Muscle layer of duodenum (tissue), 2 donors: Measurements from ENCODE around the gene NMRK2.

ENCODE experiments used
- H3K27ac ChIP-seq: one replicate; pipeline ENCODE4 v1.7.0; 2013; ENCODE audit warnings: mild to moderate bottlenecking, low read length
- H3K27me3 ChIP-seq: one replicate; pipeline ENCODE4 v1.7.0; 2013; ENCODE audit warnings: low read depth, mild to moderate bottlenecking, control low read depth, low read length
- H3K36me3 ChIP-seq, 2 donors: one replicate each; pipeline ENCODE4 v1.7.0; 2013; ENCODE audit warnings: low read length in 2 of 2, control low read depth in 1 of 2, mild to moderate bottlenecking in 1 of 2; ENCODE audit not compliant: insufficient read depth in 2 of 2, control insufficient read depth in 1 of 2
- H3K4me1 ChIP-seq, 2 donors: one replicate each; pipeline ENCODE4 v1.7.0; 2013; ENCODE audit warnings: low read length in 2 of 2, mild to moderate bottlenecking in 2 of 2, control low read depth in 1 of 2, moderate library complexity in 1 of 2; ENCODE audit not compliant: insufficient read depth in 2 of 2, control insufficient read depth in 1 of 2
- H3K4me3 ChIP-seq, 2 donors: one replicate each; pipeline ENCODE4 v1.7.0; 2013; ENCODE audit warnings: low read length in 2 of 2, low read depth in 1 of 2, mild to moderate bottlenecking in 1 of 2
- H3K9me3 ChIP-seq, 2 donors: one replicate each; pipeline ENCODE4 v1.7.0; 2013; ENCODE audit warnings: low read length in 2 of 2, control low read depth in 1 of 2, mild to moderate bottlenecking in 1 of 2; ENCODE audit not compliant: control insufficient read depth in 1 of 2
- donor health status: healthy.

The NMRK2 gene

DNA sequence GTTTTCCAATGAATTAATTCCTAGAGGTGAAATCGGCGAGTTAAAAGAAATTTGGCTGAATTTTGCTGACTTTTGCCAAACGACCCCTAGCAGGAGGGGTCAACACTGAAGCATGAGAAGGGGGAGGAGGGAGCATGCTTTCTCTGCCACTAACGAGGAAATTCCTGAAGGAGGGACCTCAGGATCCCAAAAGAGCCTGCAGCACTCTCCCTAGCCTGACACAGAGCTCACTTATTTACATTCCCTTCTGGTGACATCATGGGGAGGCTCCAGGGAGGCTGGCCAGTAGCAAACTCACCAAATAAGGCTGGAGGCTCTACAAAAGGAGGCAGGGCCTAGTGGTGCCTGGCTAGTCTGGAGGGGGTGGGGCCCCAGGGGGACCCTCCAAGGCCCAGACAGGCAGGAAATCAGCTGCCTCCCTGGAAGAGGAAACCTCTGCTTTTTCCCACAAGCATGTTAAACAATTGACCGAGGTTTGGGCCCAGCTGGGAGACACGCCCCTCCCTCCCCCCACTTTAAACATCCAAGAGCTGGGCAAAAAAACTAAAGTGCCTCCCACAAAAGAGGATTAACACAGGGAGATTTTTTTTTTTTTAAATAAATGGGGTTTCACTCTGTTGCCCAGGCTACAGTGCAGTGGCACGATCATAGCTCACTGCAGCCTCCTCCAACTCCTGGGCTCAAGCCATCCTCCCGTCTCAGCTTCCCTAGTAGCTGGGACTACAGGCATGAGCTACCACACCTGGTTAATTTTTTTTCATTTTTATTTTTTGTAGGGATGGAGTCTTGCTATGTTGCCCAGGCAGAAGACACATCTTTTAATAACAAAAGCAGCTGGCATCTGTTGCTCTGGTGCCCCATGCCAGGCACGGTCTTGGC, 35.9 kb downstream of the NMRK2 start:
- Histone ChIP-seq H3K27ac (peak overlapping the region; percentile 99), H3K4me3 (peak overlapping the region; percentile 82 to 88), H3K27me3 (no peaks in the 10 kb centered on the region), H3K36me3 (peaks cover 11 to 24% of the 10 kb centered on the region in 2 donors), H3K4me1 (peaks cover 11 to 36% of the 10 kb centered on the region in 2 donors), H3K9me3 (no peaks in the 10 kb centered on the region)

DNA sequence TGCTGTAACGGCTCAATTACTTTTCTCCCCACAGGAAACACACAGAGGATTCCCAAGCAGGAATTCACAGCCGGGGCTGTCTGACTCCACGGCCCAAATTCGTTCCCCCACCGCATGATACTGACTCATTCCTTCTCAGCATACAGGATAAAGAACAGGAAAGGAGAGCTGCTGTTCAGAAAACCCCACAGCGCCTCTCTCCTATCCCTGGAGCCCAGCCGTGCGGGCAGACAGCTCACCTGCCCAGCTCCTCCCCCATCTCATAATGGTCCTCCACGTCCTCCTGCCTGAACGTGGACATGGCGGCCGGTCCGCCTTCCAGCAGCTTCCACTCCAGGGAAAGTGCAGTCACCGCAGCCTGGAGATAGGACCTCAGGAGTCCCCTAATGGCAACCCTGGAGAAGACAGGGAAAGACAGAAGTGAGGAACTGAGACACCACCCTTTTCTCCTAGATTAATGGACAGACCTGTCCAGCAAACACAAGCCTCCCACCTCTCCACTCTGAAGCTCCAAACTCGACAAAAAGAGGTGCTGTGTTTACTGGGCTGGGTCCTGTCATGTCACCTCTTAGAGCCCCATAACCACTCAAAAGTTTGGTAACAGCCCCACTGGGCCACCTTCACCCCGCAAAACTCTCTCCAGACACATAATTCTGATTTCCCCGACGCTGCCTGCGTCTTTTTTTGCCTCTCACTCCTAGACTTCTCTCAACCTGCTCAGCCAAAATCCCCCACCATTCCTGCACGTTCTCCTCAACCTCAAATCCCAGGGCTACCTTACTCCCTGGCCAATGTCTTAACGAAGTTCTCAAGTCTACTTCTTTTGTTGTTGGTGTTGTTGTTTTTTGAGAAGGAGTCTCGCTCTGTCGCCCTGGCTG, 36.8 kb downstream of the NMRK2 start:
- Histone ChIP-seq H3K4me1 (peaks cover 11 to 36% of the 10 kb centered on the region in 2 donors), H3K27me3 (no peaks in the 10 kb centered on the region), H3K36me3 (peaks cover 8 to 16% of the 10 kb centered on the region in 2 donors), H3K27ac (peak overlapping the region; percentile 99), H3K4me3 (peak overlapping the region; percentile 82 to 88), H3K9me3 (no peaks in the 10 kb centered on the region)

DNA sequence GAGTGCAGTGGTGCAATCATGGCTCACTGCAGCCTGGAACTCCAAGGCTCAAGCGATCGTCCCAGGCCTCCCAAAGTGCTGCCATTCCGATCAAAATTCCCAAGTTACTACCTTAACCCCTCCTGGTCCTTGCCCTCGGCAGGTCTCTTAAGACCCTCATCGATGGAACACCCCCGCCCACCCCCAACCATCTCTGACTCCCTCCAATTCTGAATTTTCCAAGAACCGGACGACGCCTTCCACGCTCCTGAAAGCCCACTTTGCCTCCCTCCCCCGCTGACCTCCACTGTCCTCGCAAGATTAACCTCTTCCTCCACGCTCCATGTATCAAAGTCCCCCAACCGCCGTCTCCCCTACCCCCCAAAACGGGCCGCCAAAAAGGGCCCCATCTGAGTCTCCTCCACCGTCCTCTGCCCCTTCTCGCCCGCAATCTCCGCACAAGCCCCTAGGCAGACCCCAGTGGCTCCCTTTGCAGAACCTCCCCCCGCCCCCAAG, 37.5 kb downstream of the NMRK2 start:
- Histone ChIP-seq H3K4me3 (peak overlapping the region; percentile 82 to 88), H3K27ac (peak overlapping the region; percentile 99), H3K4me1 (peaks cover 11 to 36% of the 10 kb centered on the region in 2 donors), H3K9me3 (no peaks in the 10 kb centered on the region), H3K27me3 (no peaks in the 10 kb centered on the region), H3K36me3 (peaks cover 8 to 13% of the 10 kb centered on the region in 2 donors)

DNA sequence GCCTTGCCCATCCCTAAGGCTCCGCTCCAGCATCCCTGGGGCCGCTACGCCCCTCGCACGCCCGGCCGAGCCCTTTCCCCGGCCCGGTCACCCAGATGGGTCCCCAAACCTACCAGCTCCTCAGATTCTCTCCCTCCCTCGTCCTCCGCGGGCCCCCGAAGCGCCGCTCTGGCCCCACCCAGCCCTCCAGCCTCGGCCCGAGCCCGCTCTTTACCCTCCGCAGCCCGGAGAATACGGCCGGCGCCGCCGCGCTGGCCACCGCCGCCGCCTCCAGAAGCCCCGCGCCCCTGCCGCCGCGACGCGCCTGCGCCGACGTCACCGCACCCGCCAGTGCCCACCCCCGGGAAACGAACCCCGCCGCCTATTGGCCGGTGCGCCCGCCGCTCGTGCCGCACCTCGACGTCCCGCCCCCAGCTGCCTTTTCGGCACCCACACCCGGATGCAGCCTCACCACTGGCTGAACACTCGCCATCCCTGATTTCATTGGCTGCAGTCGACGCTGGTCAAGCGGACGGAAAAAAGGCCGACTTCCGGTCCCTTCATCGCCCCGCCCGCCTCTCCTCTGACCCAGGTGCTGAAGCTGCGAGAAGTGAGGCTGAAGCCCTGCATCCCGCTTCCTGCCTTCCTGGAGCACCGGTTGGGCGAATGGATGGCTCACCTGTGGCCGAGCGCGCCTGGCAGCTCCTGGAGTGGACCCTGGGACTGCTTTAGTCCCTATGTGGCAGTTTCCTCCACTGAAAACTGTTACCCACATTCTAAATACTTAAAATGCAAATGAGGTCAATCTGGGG, 38.1 kb downstream of the NMRK2 start, which contains the start of gene DAPK3:
Gene DAPK3, minus strand, starts transcription at position 292 of the 791 bp plus-strand sequence. CDS start 1,364 bp downstream, outside the sequence.
- H3K9me3 ChIP-seq = no peaks in the 10 kb centered on the region
- H3K4me3 ChIP-seq = peak within 1 kb of the TSS; percentile 82 to 88
- peaks cover 11 to 31% of the 10 kb centered on the region in 2 donors for H3K4me1 ChIP-seq
- H3K36me3 ChIP-seq = peaks cover 10 to 16% of the 10 kb centered on the region in 2 donors
- no peaks in the 10 kb centered on the region for H3K27me3 ChIP-seq
- H3K27ac ChIP-seq = peak within 1 kb of the TSS; percentile 99

DNA sequence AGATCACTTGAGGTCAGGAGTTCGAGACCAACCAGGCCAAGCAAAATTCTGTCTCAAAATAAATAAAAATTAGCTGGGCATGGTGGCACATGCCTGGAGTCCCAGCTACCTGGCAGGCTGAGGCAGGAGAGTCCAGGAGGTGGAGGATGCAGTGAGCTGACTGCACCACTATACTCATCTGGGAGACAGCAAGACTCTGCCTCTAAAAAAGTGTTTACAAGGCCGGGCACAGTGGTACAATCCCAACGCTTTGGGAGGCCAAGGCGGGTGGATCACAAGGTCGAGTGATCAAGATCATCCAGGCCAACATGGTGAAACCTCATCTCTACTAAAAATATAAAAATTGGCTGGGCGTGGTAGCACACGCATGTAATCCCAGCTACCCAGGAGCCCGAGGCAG, 42.3 kb downstream of the NMRK2 start:
- Histone ChIP-seq H3K4me1 (peaks cover 0 to under 1% of the 10 kb centered on the region in 2 donors), H3K27ac (no peak overlapping the region), H3K4me3 (no peak overlapping the region), H3K27me3 (no peaks in the 10 kb centered on the region), H3K36me3 (peaks cover 36 to 49% of the 10 kb centered on the region in 2 donors), H3K9me3 (no peaks in the 10 kb centered on the region)

DNA sequence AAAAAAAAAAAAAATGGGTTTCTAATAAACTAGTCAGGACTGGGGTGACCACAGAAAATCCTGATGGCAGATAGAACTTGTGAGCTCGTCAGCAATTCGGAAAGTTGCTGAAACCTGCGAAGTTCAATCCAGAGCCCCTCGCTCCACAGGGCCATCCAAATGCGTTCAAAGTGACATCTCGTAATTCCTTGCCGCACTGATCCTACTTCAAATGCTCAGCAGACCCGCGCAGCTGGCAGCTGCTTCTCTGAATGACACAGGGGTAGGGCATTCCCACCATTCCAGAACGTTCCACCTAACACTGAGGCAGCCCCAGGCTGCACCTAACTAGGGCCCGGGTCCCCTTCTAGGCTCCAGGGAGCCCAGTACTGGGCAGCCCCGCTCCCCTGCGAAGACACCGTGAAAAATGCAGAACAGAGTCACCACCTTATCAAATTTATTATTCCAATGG, 42.8 kb downstream of the NMRK2 start:
- no peaks in the 10 kb centered on the region for H3K4me1 ChIP-seq
- no peaks in the 10 kb centered on the region for H3K27me3 ChIP-seq
- H3K4me3 ChIP-seq = no peak overlapping the region
- peaks cover 41 to 54% of the 10 kb centered on the region in 2 donors for H3K36me3 ChIP-seq
- H3K9me3 ChIP-seq = no peaks in the 10 kb centered on the region
- H3K27ac ChIP-seq = no peak overlapping the region

DNA sequence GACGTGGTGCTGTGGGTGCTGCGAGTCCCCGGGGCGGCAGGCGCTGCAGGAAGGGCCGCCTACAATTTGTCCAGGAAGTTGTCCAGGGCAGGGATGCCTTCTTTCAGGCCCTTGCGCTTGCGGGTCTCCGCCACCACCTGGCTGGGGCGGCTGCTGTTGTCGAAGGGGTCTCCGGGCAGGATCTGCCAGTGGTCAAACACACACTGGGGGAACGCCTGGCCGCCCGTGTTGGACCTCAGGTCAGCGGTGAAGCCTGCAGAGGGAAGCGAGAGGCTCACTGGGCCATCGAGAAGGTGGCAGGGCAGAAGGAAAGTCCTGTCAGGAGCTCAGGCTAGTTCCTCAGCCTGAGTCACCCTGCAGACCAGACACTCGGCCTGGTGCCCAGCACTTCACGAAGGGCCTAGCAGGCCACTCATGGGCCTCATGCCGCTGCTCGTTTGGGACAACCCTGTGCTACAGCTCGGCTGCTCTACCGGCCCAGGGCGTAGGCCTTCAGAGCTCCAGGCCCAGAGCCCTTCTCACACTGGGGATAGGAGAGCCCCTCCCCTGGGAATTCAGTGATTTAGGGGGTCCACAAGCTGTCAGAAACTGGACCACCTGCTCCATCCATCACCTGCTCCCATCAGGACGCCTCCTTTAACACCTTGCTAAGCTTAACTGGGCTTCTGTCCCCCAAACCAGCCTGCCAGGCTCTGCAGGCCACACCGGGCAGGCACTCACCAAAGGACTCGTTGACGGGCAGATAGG, 43.8 kb downstream of the NMRK2 start:
- H3K9me3 ChIP-seq = no peaks in the 10 kb centered on the region
- H3K27ac ChIP-seq = no peak overlapping the region
- no peak overlapping the region for H3K4me3 ChIP-seq
- H3K36me3 ChIP-seq = peaks cover 51 to 64% of the 10 kb centered on the region in 2 donors
- no peaks in the 10 kb centered on the region for H3K27me3 ChIP-seq
- no peaks in the 10 kb centered on the region for H3K4me1 ChIP-seq

DNA sequence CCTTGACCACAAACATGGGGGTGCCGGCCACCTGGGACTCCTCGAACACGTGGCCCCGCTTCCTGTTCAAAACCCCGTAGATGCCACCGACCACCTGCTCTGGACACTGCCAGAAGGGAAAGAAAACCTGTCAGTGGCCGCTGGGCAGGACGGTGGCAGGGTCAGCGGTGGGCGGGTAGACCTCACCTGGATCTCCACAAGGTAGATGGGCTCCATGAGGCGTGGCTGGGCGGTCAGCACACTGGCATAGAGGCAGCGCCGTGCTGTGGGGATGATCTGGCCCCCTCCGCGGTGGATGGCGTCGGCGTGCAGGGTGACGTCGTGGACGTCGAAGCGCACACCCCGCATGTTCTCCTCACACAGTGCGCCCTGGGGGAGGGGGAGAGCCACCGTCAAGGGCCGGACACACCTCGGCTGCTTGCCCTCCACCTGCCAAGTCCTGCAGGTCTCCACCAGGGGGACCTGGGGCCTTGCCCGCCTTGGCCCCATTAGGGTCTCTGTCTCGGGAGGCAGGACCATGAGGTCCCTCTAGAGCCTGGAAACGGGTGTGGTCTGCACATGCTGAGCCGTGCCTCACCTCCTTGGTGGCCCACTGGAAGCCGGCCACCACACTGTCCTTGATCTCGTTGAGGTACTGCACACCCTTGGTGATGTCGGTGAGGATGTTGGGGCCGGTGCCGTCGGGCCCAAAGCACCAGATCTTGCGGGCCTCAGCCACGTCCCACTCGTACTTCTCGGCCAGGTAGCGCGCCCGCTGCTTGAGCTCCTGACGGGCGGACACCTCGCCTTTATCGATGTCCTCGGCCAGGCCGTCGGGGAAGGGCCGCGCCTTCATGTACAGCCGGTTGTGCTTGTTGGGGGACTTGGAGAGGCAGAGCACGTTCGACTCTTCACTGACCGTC, 44.6 kb downstream of the NMRK2 start:
- no peak overlapping the region for H3K4me3 ChIP-seq
- no peak overlapping the region for H3K27ac ChIP-seq
- H3K4me1 ChIP-seq = peaks cover 0 to under 1% of the 10 kb centered on the region in 2 donors
- no peaks in the 10 kb centered on the region for H3K9me3 ChIP-seq
- no peaks in the 10 kb centered on the region for H3K27me3 ChIP-seq
- H3K36me3 ChIP-seq = peaks cover 59 to 73% of the 10 kb centered on the region in 2 donors

DNA sequence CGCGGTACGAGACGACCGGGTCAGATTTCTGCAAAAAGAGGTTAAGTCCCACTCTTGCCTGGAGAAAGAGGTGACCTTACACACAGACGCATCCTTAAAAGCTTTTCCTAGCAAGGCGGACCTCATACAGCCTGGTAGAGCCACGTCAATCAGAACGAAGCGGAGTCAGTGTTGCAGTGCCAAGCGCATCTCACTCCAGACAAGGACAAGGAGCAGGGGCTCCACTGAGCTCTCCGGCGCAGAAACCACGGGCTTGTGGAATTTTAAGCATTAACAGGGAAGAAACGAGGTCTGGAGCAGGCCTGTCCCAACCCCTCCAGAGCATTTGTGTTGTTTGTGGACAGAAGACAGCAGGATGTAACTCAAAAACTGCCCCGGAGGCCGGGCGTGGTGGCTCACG, 45.3 kb downstream of the NMRK2 start:
- Histone ChIP-seq H3K36me3 (peaks cover 66 to 79% of the 10 kb centered on the region in 2 donors), H3K9me3 (no peaks in the 10 kb centered on the region), H3K27ac (no peak overlapping the region), H3K27me3 (no peaks in the 10 kb centered on the region), H3K4me1 (peaks cover under 1 to 7% of the 10 kb centered on the region in 2 donors), H3K4me3 (no peak overlapping the region)
